Naive thymus-derived CD8-positive, alpha-beta T cell (primary cell): ENCODE measurements around the gene GABRG3. TPM values are rescaled to one million over a fixed set of nuclear protein-coding genes. Genes with fewer than 3 reads are reported as not detected.
A peak's percentile ranks its signal among the peaks of the same experiment; 100 is the strongest.
"Not testable (repeated sequence)": the region's sequence is repeated elsewhere in the genome, so short reads cannot be mapped to it uniquely, and the experiment has no call there.

Source experiments
- ATAC-seq, 2 donors: fragments of 150-1000 bp; cut with Tn5 transposase in 1 of 2; sonication (Bioruptor Pico), chemical (Tn5 transposase) in 1 of 2; 1 replicate in 1 of 2; 2 replicates in 1 of 2; pipeline ENCODE4 v1.10.0; 2021; ENCODE audit warnings: mild to moderate bottlenecking in 2 of 2, moderate library complexity in 2 of 2
- POLR2A ChIA-PET: fragments of 350-600 bp; sonication (Branson Sonifier 250); formaldehyde crosslinking; loops from one replicate; lab custom pipeline; 2021; ENCODE audit warnings: antibody characterized with exemption; lab: Charles Lee
- DNase-seq, 10 donors: peaks; one replicate each; pipeline versions ENCODE4 v3.0.0 to v3.0.0-alpha.2; 2020 to 2022
- H3K27ac Mint-ChIP-seq, 10 donors: one replicate each; pipeline ENCODE4 v1.8.0; 2020 to 2022; ENCODE audit warnings: mild to moderate bottlenecking in 10 of 10, mixed read lengths in 10 of 10, moderate library complexity in 4 of 10, inconsistent platforms in 1 of 10
- H3K27me3 Mint-ChIP-seq, 5 donors: one replicate each; pipeline ENCODE4 v1.8.0; 2021 to 2022; ENCODE audit warnings: mixed read lengths in 5 of 5
- H3K36me3 Mint-ChIP-seq, 3 donors: one replicate each; pipeline ENCODE4 v1.8.0; 2020 to 2022; ENCODE audit warnings: mixed read lengths in 3 of 3, mild to moderate bottlenecking in 2 of 3, inconsistent platforms in 1 of 3
- H3K4me1 Mint-ChIP-seq, 4 donors: one replicate each; pipeline ENCODE4 v1.8.0; 2021 to 2022; ENCODE audit warnings: mixed read lengths in 4 of 4
- H3K4me3 Mint-ChIP-seq, 10 donors: one replicate each; pipeline ENCODE4 v1.8.0; 2020 to 2022; ENCODE audit warnings: mild to moderate bottlenecking in 10 of 10, mixed read lengths in 10 of 10, moderate library complexity in 6 of 10, inconsistent platforms in 1 of 10
- H3K9me3 Mint-ChIP-seq, 9 donors: one replicate each; pipeline ENCODE4 v1.8.0; 2020 to 2022; ENCODE audit warnings: mixed read lengths in 9 of 9, mild to moderate bottlenecking in 3 of 9, inconsistent platforms in 1 of 9, moderate library complexity in 1 of 9
- polyA plus RNA-seq, 3 donors: library from polyadenylated mRNA; unstranded; fragments of 300-500 nt; fragmentation: Illumina TruSeq; gene quantifications; one replicate each; pipeline ENCODE4 v1.2.3, GENCODE V29; 2021
- total RNA-seq, 8 experiments: library from RNA in 2 of 8; stranded (reverse) in 2 of 8; gene quantifications; one replicate each; pipeline ENCODE4 v1.2.3 and lab custom pipeline; 2021 to 2026

GABRG3 gene
- total and polyA plus RNA-seq, 5 experiments from 2014 or later, result not detected

- H3K27me3 Mint-ChIP-seq, DNase-seq, H3K4me1 Mint-ChIP-seq, ATAC-seq, H3K27ac Mint-ChIP-seq, H3K36me3 Mint-ChIP-seq, H3K4me3 Mint-ChIP-seq, POLR2A ChIA-PET: not testable (repeated sequence)
- H3K9me3 Mint-ChIP-seq, result peaks cover 0 to 32% (median 14%) of the 10 kb centered on the region in 9 donors
These were observed 33.2 kb downstream of the GABRG3 start for GRCh38 chr15:27004226-27004625.

GRCh38 chr15:27017168-27017809, 46.3 kb downstream of the GABRG3 start:
- DNase-seq (no peak), ATAC-seq (no peak)
- Mint-ChIP-seq H3K9me3 (peaks cover 0 to 29% (median 10%) of the 10 kb centered on the region in 9 donors), H3K27me3 (peaks cover 0 to 16% (median 7%) of the 10 kb centered on the region in 5 donors), H3K4me1 (no peaks in the 10 kb centered on the region), H3K27ac (no peak overlapping the region), H3K36me3 (peaks cover 0 to 12% (median 0%) of the 10 kb centered on the region in 3 donors), H3K4me3 (no peak overlapping the region)
- POLR2A ChIA-PET, result no interaction called here

- Mint-ChIP-seq H3K4me3 (no peak overlapping the region), H3K36me3 (peaks cover 0 to 12% (median 0%) of the 10 kb centered on the region in 3 donors)
- POLR2A ChIA-PET, result no interaction called here
These were observed 48.7 kb downstream of the GABRG3 start for GRCh38 chr15:27019687-27020086.

GRCh38 chr15:27025481-27025966, 54.5 kb downstream of the GABRG3 start:
- Mint-ChIP-seq H3K4me3 (no peak overlapping the region), H3K27ac (no peak overlapping the region), H3K4me1 (peaks cover 0 to 2% (median 0%) of the 10 kb centered on the region in 4 donors), H3K36me3 (peaks cover 0 to 3% (median 0%) of the 10 kb centered on the region in 3 donors), H3K27me3 (peaks cover 0 to 52% (median 12%) of the 10 kb centered on the region in 5 donors), H3K9me3 (peaks cover 0 to 5% (median 3%) of the 10 kb centered on the region in 9 donors)
- POLR2A ChIA-PET, result no interaction called here
- DNase-seq (no peak), ATAC-seq (no peak)

More at GRCh38 chr15:27019687-27020086, 48.7 kb downstream of the GABRG3 start:
- H3K9me3 Mint-ChIP-seq, result peaks cover 0 to 25% (median 10%) of the 10 kb centered on the region in 9 donors
- H3K27ac Mint-ChIP-seq, result no peak overlapping the region
- no peaks in the 10 kb centered on the region for H3K4me1 Mint-ChIP-seq
- DNase-seq (no peak), ATAC-seq (no peak)
- H3K27me3 Mint-ChIP-seq, result peaks cover 0 to 37% (median 8%) of the 10 kb centered on the region in 5 donors

GRCh38 chr15:27027229-27027628, 56.2 kb downstream of the GABRG3 start:
- POLR2A ChIA-PET, result no interaction called here
- H3K9me3 Mint-ChIP-seq, result peaks cover 0 to 4% (median 0%) of the 10 kb centered on the region in 9 donors
- H3K36me3 Mint-ChIP-seq, result no peaks in the 10 kb centered on the region
- H3K4me1 Mint-ChIP-seq, result peaks cover 0 to 2% (median 0%) of the 10 kb centered on the region in 4 donors
- H3K4me3 Mint-ChIP-seq, result no peak overlapping the region
- H3K27ac Mint-ChIP-seq, result no peak overlapping the region
- H3K27me3 Mint-ChIP-seq, result peaks cover 0 to 41% (median 8%) of the 10 kb centered on the region in 5 donors
- ATAC-seq, result no peak
- no peak for DNase-seq

- ATAC-seq (no peak), DNase-seq (no peak)
- Mint-ChIP-seq H3K4me3 (no peak overlapping the region), H3K27ac (no peak overlapping the region), H3K36me3 (no peaks in the 10 kb centered on the region), H3K4me1 (peaks cover 0 to 2% (median 0%) of the 10 kb centered on the region in 4 donors), H3K27me3 (peaks cover 0 to 25% (median 6%) of the 10 kb centered on the region in 5 donors), H3K9me3 (peaks cover 0 to 6% (median 0%) of the 10 kb centered on the region in 9 donors)
- POLR2A ChIA-PET, result no interaction called here
These were observed 58.0 kb downstream of the GABRG3 start for GRCh38 chr15:27028858-27029477.

- no peak overlapping the region for H3K27ac Mint-ChIP-seq
- no peaks in the 10 kb centered on the region for H3K4me1 Mint-ChIP-seq
- DNase-seq (no peak), ATAC-seq (no peak)
- peaks cover 0 to 10% (median 0%) of the 10 kb centered on the region in 9 donors for H3K9me3 Mint-ChIP-seq
- H3K36me3 Mint-ChIP-seq, result no peaks in the 10 kb centered on the region
- H3K27me3 Mint-ChIP-seq, result peaks cover 0 to 5% (median 0%) of the 10 kb centered on the region in 5 donors
- POLR2A ChIA-PET, result no interaction called here
- no peak overlapping the region for H3K4me3 Mint-ChIP-seq
These were observed 65.2 kb downstream of the GABRG3 start for GRCh38 chr15:27036210-27036609.

GRCh38 chr15:27037501-27037900, 66.5 kb downstream of the GABRG3 start:
- Mint-ChIP-seq H3K9me3 (peaks cover 0 to 6% (median 0%) of the 10 kb centered on the region in 9 donors), H3K4me3 (no peak overlapping the region), H3K4me1 (no peaks in the 10 kb centered on the region), H3K36me3 (no peaks in the 10 kb centered on the region), H3K27ac (no peak overlapping the region), H3K27me3 (peaks cover 0 to 6% (median 2%) of the 10 kb centered on the region in 5 donors)
- POLR2A ChIA-PET, result no interaction called here
- no peak for DNase-seq
- no peak for ATAC-seq

- H3K9me3 Mint-ChIP-seq, result peaks cover 0 to 6% (median 0%) of the 10 kb centered on the region in 9 donors
- no peaks in the 10 kb centered on the region for H3K4me1 Mint-ChIP-seq
- no peaks in the 10 kb centered on the region for H3K36me3 Mint-ChIP-seq
- no peak overlapping the region for H3K4me3 Mint-ChIP-seq
- POLR2A ChIA-PET, result no interaction called here
- no peak for ATAC-seq
- H3K27me3 Mint-ChIP-seq, result peaks cover 0 to 14% (median 2%) of the 10 kb centered on the region in 5 donors
- no peak overlapping the region for H3K27ac Mint-ChIP-seq
- DNase-seq, result no peak
These were observed 68.2 kb downstream of the GABRG3 start for GRCh38 chr15:27039152-27039551.

GRCh38 chr15:27042230-27042629, 71.2 kb downstream of the GABRG3 start:
- DNase-seq, result no peak
- Mint-ChIP-seq H3K4me1 (no peaks in the 10 kb centered on the region), H3K27ac (no peak overlapping the region), H3K4me3 (peak overlapping the region in 1 of 10 donors; percentile 64), H3K36me3 (no peaks in the 10 kb centered on the region), H3K9me3 (peaks cover 0 to 6% (median 0%) of the 10 kb centered on the region in 9 donors), H3K27me3 (peaks cover 0 to 10% (median 0%) of the 10 kb centered on the region in 5 donors)
- POLR2A ChIA-PET, result no interaction called here
- ATAC-seq, result no peak

GRCh38 chr15:27042646-27043045, 71.7 kb downstream of the GABRG3 start:
- POLR2A ChIA-PET, result no interaction called here
- Mint-ChIP-seq H3K4me3 (peak overlapping the region in 1 of 10 donors; percentile 64), H3K4me1 (no peaks in the 10 kb centered on the region), H3K9me3 (peaks cover 0 to 6% (median 0%) of the 10 kb centered on the region in 9 donors), H3K36me3 (no peaks in the 10 kb centered on the region), H3K27ac (no peak overlapping the region), H3K27me3 (peaks cover 0 to 10% (median 0%) of the 10 kb centered on the region in 5 donors)
- ATAC-seq (no peak), DNase-seq (no peak)

- no peaks in the 10 kb centered on the region for H3K36me3 Mint-ChIP-seq
- DNase-seq, result no peak
- ATAC-seq, result no peak
- peaks cover 0 to 10% (median 0%) of the 10 kb centered on the region in 5 donors for H3K27me3 Mint-ChIP-seq
- H3K27ac Mint-ChIP-seq, result no peak overlapping the region
- no peak overlapping the region for H3K4me3 Mint-ChIP-seq
- H3K9me3 Mint-ChIP-seq, result peaks cover 0 to 4% (median 0%) of the 10 kb centered on the region in 9 donors
- POLR2A ChIA-PET, result no interaction called here
- no peaks in the 10 kb centered on the region for H3K4me1 Mint-ChIP-seq
These were observed 72.8 kb downstream of the GABRG3 start for GRCh38 chr15:27043770-27044169.

GRCh38 chr15:27045796-27046195, 74.8 kb downstream of the GABRG3 start:
- POLR2A ChIA-PET, result no interaction called here
- Mint-ChIP-seq H3K36me3 (no peaks in the 10 kb centered on the region), H3K4me1 (no peaks in the 10 kb centered on the region), H3K9me3 (no peaks in the 10 kb centered on the region), H3K4me3 (no peak overlapping the region), H3K27ac (no peak overlapping the region), H3K27me3 (peaks cover 0 to 18% (median 0%) of the 10 kb centered on the region in 5 donors)
- no peak for ATAC-seq
- no peak for DNase-seq
